ENCODE data around the gene ZNF777. TPM values are rescaled to one million over a fixed set of nuclear protein-coding genes. Genes with fewer than 3 reads are reported as not detected.
"Not testable (repeated sequence)": the region's sequence is repeated elsewhere in the genome, so short reads cannot be mapped to it uniquely, and the experiment has no call there.

ZNF777 gene
- total and polyA plus RNA-seq, 2 of the 4 experiments (the other 2 are of a cell fraction) = 3.2 to 6.5 TPM

GRCh38 chr7:149494738-149495368 lies 34.0 kb upstream of the ZNF777 start (continued):
- TF ChIP-seq SMC3 (IDR thresholded peaks at IDR 0.05; ENCODE audit: low read depth, low read length) = no peak
- no peak for TF ChIP-seq CHD1 (IDR thresholded peaks at IDR 0.05; ENCODE audit: low read depth, low read length)

GRCh38 chr7:149493975-149494374 lies 33.1 kb upstream of the ZNF777 start:
- 98% methylated on average over 5 of the region's 20 CpGs; no CpG with 5 or more reads in 1 of the 2 experiments for WGBS, 2 experiments (ENCODE audit: extremely low coverage in 2 of 2, insufficient read length in 1 of 2)
- H2AFZ ChIP-seq (replicated peaks; ENCODE audit: low read length, poor library complexity); H4K8ac ChIP-seq (ENCODE audit: low read depth in 2 of 2, low read length in 2 of 2); POLR2A ChIA-PET (ENCODE audit: unreplicated experiment); H2BK120ac ChIP-seq (ENCODE audit: low read depth, low read length); H2AK5ac ChIP-seq (ENCODE audit: low read depth, low read length); intact Hi-C loops (cut with micrococcal nuclease); dilution Hi-C loops (cut with HindIII; ENCODE audit: low sequenced_read_pairs, unreplicated experiment); ATAC-seq (ENCODE audit: low read depth); H3K27ac ChIP-seq (ENCODE audit: insufficient read depth, low read length); H2BK20ac ChIP-seq (ENCODE audit: low read depth, low read length); H3K9me3 ChIP-seq (ENCODE audit: control insufficient read depth, insufficient read depth, low read length); H3K9ac ChIP-seq (ENCODE audit: low read depth, low read length); H4K5ac ChIP-seq (ENCODE audit: low read depth, low read length); H3K18ac ChIP-seq (ENCODE audit: low read depth, low read length); DNase-seq; H3K4me3 ChIP-seq (ENCODE audit: insufficient read depth, low read depth, low read length); CTCF ChIA-PET; H3K14ac ChIP-seq (replicated peaks; ENCODE audit: low read depth, low read length); H3K56ac ChIP-seq (ENCODE audit: extremely low read depth, insufficient read depth, low read length); H3K27me3 ChIP-seq (ENCODE audit: control insufficient read depth, insufficient read depth, low read length); H2AK9ac ChIP-seq (replicated peaks; ENCODE audit: low read depth, low read length, poor library complexity); H3K23ac ChIP-seq (ENCODE audit: low read depth, low read length); H3K4me2 ChIP-seq (ENCODE audit: low read depth, low read length); H3K4ac ChIP-seq (ENCODE audit: low read depth, low read length); H2BK5ac ChIP-seq (ENCODE audit: low read depth, low read length, poor library complexity, severe bottlenecking); H3K9me1 ChIP-seq (ENCODE audit: insufficient read depth, low read length); in situ Hi-C loops (cut with MboI; ENCODE audit: low sequenced_read_pairs); H4K91ac ChIP-seq (ENCODE audit: insufficient read depth, low read depth, low read length); BruUV-seq (replicated peaks); H2BK15ac ChIP-seq (ENCODE audit: low read depth, low read length): not testable (repeated sequence)
- Histone ChIP-seq H3K36me3 (ENCODE audit: control insufficient read depth, insufficient read depth, low read length) (peaks cover 45% of the 10 kb centered on the region), H3K4me1 (ENCODE audit: control insufficient read depth, insufficient read depth, low read length) (peaks cover 11% of the 10 kb centered on the region), H3K79me1 (ENCODE audit: low read depth in 1 of 2, low read length in 2 of 2) (peaks cover 23 to 30% of the 10 kb centered on the region in 2 experiments), H4K20me1 (ENCODE audit: insufficient read depth, low read length) (peaks cover 16% of the 10 kb centered on the region)

Measured in IMR-90 (cell line).